Measurements from ENCODE around the gene TMEM26.

GRCh38 chr10:61389887-61390286, 63.3 kb downstream of the TMEM26 start:
- TF ChIP-seq TAF1 (IDR thresholded peaks at IDR 0.05; ENCODE audit: borderline replicate concordance, low read depth, low read length) (no peak), POLR2AphosphoS5 (IDR thresholded peaks at IDR 0.05; ENCODE audit: low read depth, low read length) (no peak)
